Kidney glomerular epithelial cell (primary cell): ENCODE data around the gene VEPH1.
"Not testable (repeated sequence)": the region's sequence is repeated elsewhere in the genome, so short reads cannot be mapped to it uniquely, and the experiment has no call there.

Source experiments
- DNase-seq: peaks from one replicate; lab custom pipeline; 2025; lab: John Stamatoyannopoulos, UW

The VEPH1 gene

DNA sequence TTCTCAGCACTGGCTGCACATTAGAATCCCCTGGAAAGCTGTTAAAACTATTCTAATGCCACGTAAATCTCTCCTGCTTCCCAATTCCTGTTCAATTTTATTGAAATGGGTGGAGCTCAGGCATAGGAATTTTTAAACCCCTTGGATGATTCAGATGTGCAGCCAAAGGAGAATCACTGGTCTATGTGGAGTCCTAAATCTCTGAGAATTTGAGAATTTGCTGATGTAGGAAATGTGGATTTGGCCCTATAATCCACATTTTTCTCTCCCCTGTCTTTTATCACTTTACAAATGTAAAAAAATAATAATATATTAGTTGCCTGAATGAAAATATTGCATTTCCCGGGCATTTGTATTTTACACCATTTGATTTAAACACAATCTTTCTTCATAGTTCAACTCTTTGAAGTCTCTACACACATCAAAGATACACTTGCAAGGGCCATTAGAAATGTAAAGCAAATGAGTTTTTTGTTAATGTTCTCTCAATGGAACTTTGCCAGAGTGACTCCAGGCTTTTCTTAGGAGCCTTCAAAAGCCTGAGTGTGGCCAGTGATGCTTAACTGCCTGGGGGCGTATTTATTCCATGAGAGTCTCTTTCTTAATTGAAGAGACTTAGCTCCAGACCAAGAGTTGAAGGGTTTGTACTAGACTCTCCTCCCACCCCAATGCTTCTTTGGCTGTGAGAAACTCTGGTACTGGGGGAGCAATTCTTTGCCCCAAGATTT lies 115.3 kb downstream of the VEPH1 start:
- DNase-seq: no peak

DNA sequence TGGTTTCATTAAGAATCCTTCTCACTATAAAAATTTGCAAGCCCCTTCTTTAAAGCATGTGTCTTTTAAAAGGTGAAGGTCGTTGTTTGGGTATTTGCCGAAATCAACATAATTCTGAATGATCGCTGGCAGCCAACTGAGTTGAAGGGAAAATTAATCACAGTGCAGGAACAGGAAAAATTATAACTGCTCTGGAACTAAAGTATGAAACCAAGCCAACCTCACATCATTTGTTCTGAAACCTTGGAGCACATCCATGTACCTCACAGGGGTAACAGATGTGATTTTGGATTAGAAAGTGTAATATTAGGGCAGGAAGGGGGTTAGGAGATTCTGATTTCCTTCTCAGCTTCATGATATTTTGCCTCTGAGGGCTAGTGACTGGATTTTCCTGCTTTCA lies 118.7 kb downstream of the VEPH1 start:
- no peak for DNase-seq

DNA sequence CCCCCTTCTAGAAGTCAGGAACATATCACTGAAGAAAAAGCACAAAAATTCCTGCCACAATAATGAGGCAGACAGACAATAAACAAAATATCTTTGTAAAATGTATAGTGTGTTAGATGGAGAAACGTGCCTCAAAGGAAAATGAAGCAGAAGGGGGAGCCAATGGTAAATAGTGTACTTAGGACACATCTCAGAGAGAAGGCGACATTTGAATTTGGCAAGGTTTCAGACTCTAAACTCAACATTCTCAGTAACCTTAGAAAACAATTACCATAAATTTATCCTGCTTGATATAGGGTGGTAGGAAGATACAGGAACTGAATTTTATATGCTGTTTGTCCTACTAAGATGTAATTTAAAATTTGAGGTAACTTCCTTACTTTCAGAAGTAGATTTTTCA lies 119.2 kb downstream of the VEPH1 start:
- DNase-seq: no peak

DNA sequence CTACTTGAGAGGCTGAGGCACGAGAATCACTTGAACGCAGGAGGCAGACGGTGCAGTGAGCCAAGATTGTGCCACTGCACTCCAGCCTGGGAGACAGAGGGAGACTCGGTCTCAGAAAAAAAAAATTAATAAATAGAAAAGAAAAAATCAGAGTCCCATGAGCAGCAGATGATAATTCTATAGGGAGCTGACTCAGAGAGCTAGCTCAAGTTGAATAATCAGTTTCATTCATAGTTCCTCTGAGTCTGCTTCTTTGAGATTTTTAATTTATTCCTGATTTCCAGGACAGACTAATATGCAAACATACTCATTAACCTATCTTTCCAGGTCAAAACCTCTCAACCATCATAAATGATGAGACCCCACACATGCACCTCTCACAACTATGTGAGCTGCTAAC lies 121.6 kb downstream of the VEPH1 start:
- no peak for DNase-seq

DNA sequence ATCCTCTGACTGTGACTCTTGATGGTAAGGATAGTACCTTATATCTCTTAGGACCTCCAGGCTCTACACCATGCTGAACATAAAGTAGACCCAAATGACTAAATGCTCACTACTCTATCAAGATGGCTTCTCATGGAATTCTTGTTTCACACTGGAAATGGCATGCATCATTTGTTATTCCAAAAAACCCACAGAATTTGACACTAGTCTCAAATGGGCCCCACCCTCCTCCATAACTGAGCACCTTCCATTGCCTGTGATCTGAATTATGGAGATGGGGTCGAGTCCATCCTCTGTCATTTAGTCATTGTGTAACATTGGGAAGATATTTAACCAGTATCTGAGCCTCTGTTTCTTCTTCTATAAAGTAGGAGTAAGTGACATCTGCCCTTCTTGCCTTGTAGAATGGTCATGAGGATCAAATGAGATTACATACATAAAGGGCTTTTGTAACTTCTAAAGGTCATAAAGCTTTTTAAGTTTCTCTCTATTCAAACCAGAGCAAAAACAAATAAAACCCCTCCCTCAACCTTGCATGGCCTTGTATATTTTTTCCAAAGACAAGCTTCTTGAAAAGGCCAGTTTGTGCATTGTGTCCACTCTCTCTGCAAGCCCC lies 123.6 kb downstream of the VEPH1 start:
- no peak for DNase-seq

DNA sequence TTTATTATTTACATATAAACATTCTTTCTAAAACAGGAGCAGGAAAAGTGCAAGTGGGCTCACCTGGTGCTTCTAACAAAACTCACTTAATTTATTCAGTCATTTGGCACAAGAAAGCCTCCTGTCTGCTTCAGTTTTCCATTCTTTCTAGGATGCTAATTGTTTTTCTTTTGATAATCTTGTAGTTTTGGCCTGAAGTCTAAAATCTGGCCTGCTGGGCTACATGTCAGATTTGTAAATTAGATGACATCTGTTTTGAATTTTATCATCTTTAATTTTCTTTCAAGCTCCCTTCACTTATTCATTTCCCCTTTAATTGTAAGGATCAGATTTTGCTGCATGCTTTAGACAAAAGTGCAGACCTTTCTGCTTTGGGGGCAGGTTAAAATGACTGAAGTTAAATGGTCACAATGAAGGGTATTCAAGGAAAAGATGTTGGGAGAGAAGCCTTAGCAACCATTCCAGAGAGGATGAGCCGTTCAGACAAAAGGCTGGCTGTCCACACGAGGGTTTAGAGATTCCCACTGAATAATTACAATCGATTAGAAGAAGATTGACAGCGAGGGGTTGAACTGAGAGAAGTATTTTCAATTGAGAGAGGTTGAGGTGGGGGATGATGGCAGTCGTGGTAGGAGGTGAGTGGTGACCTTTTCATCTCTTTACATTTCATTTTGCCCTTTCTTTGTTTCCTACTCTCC lies 126.5 kb downstream of the VEPH1 start:
- no peak for DNase-seq

DNA sequence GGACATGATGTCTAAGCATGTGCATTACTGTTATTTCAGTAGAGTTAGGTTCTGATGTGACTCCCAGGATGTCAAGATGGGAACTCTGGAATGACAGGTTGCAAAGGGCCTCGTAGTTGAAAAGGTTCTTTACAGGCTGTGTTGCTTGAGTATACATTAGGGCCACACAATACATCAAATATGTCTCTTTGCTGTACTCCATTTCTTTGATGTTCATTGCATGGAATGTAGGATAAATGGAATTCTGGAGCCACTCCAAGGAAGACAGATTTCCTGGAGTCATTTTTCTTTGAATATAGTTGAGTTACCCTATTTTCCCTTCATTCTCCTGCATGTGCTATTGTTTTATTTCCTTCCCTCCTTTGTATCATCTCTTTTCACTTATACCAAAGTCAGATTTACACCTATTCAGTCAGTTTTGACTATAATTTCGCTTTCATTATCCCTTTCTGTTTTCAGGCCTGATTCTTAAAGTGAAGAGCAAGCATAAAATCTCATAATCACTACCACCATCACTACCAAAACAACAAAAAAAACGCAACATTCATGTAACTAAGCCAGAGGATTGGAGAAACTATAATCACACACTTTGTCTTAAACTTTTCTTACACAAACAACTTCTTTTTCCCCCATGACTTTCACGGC lies 127.8 kb downstream of the VEPH1 start:
- DNase-seq: no peak

DNA sequence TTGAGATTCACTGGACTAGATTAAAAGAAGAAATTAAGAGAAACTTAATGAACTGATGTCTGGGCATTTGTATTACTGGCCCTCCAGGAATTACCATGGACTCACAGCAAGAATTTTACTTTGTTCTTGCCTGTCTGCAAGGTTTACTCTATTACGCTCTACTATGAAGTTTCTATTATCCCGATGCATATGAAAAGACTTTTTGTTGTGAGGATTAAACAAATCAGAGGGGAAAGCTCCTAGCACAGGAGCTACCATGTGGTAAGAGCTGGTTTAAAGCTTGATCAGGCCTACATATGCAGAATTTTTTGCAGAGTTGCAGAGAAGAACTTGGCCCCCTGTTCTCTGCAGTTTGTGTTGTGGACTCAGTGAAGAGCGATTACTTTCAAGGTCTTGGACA lies 128.3 kb downstream of the VEPH1 start:
- DNase-seq: no peak

DNA sequence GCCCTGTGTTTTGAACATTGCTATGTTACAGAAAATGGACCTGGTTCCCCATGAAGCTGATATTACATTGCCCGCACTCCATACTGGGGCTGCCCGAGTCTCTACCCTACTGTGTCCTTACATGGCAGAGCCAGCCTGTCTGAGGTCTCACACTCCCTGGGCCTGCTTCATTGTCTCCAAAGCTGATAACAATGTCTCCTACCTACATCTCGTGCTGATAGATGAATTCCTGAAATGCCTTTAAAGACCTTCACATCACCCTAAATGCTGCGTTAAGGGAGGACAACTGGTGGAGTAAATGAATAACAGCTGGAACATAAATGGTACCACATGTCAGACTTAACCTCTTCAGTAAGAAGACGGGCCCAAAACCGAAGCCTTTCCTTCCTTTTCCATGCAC lies 129.4 kb downstream of the VEPH1 start:
- DNase-seq: peak; percentile 34

DNA sequence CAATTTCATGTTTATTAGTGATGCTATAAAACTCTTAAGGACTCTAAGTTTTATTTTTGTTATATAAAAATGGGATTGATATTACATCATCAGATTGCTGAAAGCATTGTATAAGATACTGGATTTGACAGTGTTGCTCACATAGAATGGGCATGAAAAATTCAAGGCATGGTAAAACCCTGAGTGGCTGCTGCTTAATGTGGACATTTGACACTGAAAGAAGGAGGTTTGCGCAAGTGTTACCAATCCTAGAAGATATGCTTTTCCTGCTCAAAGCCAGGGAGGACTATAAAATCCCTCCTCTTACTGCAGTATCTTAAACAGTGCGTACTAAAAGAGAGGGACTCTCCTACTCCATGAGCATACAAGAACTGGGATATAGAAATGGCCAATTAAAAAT lies 132.3 kb downstream of the VEPH1 start:
- DNase-seq: no peak

DNA sequence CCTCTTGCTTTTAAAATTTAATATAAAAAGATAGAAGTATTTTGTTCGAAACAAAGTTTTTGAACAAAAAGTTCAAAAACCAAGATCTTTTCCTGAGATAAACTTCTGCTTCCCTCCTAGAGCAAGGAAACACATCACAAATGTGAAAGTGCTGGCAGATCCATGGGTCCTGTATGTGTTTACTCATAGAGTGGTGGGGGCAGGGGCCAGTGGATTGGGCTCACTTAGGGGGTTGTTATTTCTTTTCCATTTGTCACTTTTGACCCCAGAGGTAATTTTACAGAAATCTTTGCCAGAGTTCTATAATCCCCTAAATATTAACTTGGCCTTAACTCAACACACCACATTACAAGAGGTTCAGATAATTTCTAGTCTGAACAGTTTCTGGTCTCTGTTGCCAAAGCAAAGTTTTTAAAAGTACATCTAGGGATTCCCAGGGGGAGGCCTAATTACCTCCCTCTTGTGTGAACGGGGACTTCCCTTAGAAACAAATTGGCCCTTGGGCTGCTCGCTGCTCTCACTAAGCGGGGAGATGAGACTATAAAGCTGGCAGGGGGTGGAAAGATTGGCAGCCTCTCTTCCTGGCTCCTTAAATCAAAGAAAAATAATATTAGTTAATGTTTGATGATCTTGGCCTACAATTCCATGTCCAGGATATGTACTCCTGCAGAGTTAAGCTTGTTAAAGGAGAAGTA lies 133.3 kb downstream of the VEPH1 start:
- DNase-seq: peak; percentile 71

DNA sequence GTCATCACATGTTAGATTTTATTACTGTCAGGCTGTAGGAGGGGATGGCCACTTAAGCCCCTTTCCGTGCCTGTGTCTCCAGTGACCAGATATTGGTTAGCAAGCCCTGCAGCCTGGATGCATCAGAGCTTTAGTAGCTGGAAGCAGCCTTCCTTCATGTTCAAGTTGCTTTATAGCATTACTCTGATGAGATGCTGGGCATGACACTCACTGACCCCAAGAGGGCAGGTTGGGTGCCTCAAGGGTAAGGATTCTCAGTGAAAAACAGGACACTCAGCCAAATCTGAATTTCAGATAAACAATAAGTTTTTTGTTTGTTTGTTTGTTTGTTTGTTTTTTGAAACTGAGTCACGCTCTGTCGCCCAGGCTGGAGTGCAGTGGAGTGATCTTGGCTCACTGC lies 135.0 kb downstream of the VEPH1 start:
- no peak for DNase-seq

DNA sequence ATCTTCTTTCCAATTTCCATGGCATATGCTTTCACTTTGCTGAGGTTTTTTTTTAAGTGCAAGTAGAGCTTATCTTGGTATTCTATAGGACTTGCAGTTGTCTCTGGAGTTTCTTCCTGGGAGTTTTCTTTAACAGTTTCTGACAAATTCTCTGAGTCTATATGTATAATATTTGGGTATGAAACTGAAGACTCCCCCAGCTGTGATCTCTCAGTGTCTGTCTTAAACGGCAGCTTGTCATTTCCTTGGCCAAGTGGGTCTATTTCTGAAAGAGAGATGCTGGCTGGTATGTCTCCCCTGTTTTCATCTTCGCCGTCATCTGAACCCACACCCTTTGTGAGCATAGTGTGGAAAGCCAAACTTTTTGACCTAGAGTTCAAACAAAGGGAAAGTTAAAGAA lies 139.8 kb downstream of the VEPH1 start:
- DNase-seq: no peak

DNA sequence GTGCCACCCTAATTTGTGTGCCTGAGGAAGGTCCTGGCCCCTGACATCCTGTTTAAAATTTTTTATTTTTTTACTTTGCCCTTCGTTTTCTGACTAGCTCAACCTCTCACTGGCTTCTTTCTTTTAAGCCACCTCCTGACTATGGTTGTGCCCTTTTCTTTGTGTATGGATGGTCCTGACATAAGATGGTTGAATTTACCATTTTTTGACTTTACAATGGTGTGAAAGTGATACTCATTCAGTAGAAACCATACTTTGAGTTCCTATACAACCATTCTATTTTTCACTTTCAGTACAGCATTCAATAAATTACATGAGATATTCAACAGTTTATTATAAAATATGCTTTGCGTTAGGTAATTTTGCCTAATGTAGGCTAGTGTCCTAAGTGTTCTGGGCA lies 140.9 kb downstream of the VEPH1 start:
- DNase-seq: no peak

DNA sequence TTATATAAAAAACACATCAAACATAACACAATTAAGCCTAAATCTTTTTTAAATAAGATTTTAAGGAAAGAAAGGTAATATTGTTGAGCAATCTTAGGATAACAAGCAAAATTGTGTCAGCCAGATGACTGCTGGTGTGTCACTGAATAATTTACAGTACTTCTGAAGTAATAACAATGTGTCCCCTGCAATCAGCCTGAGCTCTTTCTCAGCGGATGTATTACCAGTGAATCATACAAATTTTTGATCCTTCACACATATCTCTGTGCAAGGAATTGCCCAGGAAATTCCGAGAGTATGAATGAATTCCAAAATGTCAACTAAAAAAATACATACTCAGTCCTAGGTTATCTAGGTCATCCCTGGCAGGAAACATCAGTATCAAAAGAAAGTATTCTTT lies 143.2 kb downstream of the VEPH1 start:
- DNase-seq: peak; percentile 93

DNA sequence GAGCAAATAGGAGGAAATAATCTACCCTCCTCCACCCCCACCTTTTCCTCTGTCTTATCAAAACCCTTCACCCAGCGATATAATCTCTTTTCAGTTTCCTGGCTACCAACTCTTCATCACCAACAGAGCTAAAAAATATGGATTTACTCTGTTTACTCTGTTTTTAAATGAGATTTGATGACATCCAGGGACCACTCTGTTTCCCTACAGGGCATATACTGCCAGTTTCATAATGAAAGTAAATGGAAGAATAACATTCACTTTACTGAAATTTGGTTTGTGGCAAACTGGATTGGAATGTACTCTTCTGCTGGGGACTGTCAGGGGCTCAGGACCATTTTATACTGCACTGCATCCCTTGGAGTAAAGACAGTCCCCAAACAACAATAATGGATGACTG lies 146.7 kb downstream of the VEPH1 start:
- no peak for DNase-seq

DNA sequence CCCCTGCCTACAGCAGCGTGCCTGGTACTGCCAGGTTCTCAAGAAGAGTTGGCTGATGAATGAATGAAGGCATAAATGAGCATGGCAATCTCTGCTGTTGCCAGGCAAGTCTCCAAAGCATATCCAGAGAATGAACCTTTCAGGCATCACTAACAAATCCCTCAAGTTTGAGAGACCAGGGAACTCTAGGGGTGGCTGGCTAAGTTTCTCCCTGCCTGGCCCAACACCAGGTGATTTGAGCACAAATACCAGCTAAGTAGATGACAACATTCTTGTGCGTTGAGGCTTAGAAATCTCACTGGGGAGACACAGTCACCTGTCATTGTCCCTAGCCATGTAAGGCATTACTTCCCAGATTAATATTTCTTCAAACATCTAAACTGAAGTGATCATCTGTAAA lies 147.9 kb downstream of the VEPH1 start:
- no peak for DNase-seq

DNA sequence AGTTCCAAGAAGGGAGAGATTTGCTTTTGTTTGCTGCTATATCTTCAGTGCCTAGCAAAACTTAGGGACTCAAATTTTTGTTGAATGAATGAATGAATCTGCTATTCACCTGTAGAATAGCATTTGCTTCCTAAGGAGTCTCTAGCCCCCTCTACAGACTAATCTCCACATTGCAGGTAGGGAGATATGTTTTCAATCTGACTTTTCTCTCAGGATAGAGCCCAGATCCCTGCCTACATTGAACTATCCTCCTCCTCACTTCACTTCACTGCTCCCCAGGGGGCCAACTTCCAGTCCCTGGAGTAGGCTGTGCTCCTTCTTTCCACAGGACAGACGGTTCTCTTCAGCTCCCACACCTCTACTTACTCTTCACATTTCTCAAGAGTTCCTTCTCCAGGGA lies 148.5 kb downstream of the VEPH1 start:
- DNase-seq: peak; percentile 8

DNA sequence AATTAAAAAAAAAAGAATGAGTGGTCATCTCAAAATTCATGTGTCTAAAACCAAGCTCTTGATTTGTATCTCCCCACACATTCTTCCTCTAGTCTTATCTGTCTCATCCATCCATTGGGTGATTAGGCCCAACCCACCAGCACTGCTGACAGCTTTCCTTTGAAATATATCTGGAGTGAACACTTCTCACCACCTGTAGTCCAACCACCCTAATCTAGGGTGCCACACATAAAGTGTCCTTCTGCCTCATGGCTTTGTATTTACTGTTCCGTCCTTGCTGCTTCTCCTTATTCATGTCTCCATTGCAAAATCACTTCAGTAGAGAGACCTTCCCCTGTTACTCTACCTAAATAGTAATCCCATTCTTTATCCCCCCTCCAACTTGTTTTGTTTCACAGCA lies 149.0 kb downstream of the VEPH1 start:
- DNase-seq: no peak

DNA sequence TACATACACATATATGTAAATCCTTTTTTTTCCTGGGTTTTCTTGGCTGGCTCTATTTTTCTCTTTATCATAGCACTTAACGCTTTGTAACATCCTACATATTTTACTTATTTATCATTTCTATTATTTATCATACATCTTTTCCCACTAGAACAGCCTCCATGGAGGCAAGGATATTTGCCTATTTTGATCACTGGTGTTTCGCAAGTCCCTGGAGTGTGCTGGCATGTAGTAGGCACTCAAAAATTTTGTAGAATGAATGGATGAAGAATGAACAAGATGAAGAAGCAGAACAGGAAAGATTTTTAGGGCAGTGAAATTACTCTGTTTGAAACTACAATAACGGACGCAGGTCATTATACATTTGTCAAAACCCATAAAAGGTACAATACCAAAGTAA lies 149.6 kb downstream of the VEPH1 start:
- DNase-seq: no peak

DNA sequence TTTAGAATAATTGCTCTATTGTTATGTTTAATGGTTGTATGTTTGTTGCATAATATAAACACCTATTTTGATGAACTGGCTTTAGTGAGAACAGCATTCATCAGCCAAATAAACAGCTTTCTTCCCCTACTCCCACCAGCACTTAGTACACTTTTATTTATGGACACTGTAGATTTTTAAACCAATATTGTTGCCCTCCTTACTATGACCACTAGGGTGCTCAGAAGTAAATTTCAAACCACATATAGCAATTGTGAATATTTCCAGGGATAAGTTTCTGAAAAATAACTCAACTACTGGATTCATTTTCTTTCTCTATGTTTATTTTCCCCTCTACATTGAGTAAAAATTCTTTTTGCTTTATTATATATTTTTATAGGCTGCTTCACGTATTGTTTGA lies 151.2 kb downstream of the VEPH1 start:
- no peak for DNase-seq

DNA sequence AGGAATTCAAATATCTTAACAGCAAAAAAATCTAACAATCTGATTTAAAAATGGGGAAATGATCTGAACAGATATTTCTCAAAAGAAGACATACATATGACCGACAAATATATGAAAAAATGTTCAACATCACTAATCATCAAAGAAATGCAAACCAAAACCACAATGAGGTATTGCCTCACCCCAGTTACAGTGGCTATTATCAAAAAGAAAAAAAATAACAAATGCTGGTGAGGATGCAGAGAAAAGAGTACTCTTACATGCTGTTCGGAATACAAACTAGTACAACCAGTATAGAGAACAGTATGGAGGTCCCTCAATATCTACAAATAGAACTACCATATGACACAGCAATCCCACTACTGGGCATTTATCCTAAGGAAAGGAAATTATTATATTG lies 152.6 kb downstream of the VEPH1 start:
- not testable (repeated sequence) for DNase-seq
